Ishikawa (cell line): ENCODE results near the gene GRAP.

Experiments used
- CEBPB ChIP-seq: IDR thresholded peaks from 2 replicates; pipeline ENCODE4 v1.6.1; 2012
- MAX ChIP-seq: IDR thresholded peaks from 2 replicates; pipeline ENCODE4 v1.6.1; 2012
- REST ChIP-seq: IDR thresholded peaks from 2 replicates; pipeline ENCODE4 v1.6.1; 2012; ENCODE audit warnings: low read depth, mild to moderate bottlenecking
- USF1 ChIP-seq: IDR thresholded peaks from 2 replicates; pipeline ENCODE4 v1.6.1; 2012

- TF ChIP-seq CEBPB (no peak), USF1 (no peak), MAX (no peak), REST (no peak)
Observed at GRCh38 chr17:18976201-18976600, 70.6 kb downstream of the GRAP start.
